Urinary bladder (tissue), 4 donors: Measurements from ENCODE around the gene XRCC2. TPM values are rescaled to one million over a fixed set of nuclear protein-coding genes. Genes with fewer than 3 reads are reported as not detected.
"Not testable (repeated sequence)": the region's sequence is repeated elsewhere in the genome, so short reads cannot be mapped to it uniquely, and the experiment has no call there.

Experiments
- DNase-seq: peaks from one replicate; pipeline ENCODE4 v3.0.0-alpha.2; 2015; ENCODE audit errors: extremely low spot score
- H3K27ac ChIP-seq: one replicate; pipeline ENCODE4 v1.5.1; 2013; ENCODE audit warnings: low read depth, mild to moderate bottlenecking, moderate library complexity
- H3K36me3 ChIP-seq: one replicate; pipeline ENCODE4 v1.6.1; 2013; ENCODE audit warnings: mild to moderate bottlenecking, moderate library complexity; ENCODE audit not compliant: insufficient read depth
- H3K4me1 ChIP-seq: one replicate; pipeline ENCODE4 v1.6.1; 2013; ENCODE audit warnings: mild to moderate bottlenecking, moderate library complexity; ENCODE audit not compliant: insufficient read depth
- H3K4me3 ChIP-seq: one replicate; pipeline ENCODE4 v1.5.1; 2013; ENCODE audit warnings: low read depth, low read length
- WGBS: extraction: QIAGEN DNeasy Blood & Tissue Kit; methylation state at CpG from one replicate; pipeline ENCODE4 v1.1.7; 2013; 5-methylcytosine and 5-hydroxymethylcytosine counted together
- polyA plus RNA-seq: library from polyadenylated mRNA; stranded (reverse); fragments of 200-250 nt; gene quantifications from one replicate; pipeline ENCODE4 v1.2.3, GENCODE V29; 2013
- total RNA-seq: library from RNA; depleted of rRNA; stranded (reverse); fragments of >200 nt; gene quantifications from one replicate; pipeline ENCODE4 v1.2.3, GENCODE V29; 2014
- donor health status: healthy with polysubstance abuse.
- donor health status: healthy.

XRCC2 gene
- total and polyA plus RNA-seq, 2 donors, result 0.33 to 6.0 TPM

- Histone ChIP-seq H3K36me3 (no peaks in the 10 kb centered on the region), H3K4me1 (no peaks in the 10 kb centered on the region), H3K27ac (no peak overlapping the region), H3K4me3 (no peak overlapping the region)
- WGBS, result over 99% methylated on average over 3 of the region's 3 CpGs
- no peak for DNase-seq
Measured at GRCh38 chr7:152647009-152647408, 28.9 kb downstream of the XRCC2 start.

GRCh38 chr7:152646579-152646978 is 29.4 kb downstream of the XRCC2 start:
- 98% methylated on average over 11 of the region's 11 CpGs for WGBS
- not testable (repeated sequence) for H3K4me1 ChIP-seq, H3K27ac ChIP-seq, H3K4me3 ChIP-seq, H3K36me3 ChIP-seq, DNase-seq

- 95% methylated on average over 9 of the region's 9 CpGs for WGBS
- DNase-seq, result no peak
- Histone ChIP-seq H3K4me1 (no peaks in the 10 kb centered on the region), H3K4me3 (no peak overlapping the region), H3K36me3 (no peaks in the 10 kb centered on the region), H3K27ac (no peak overlapping the region)
Measured at GRCh38 chr7:152643979-152644559, 31.9 kb downstream of the XRCC2 start.

GRCh38 chr7:152641384-152641783 is 34.6 kb downstream of the XRCC2 start:
- WGBS, result 93% methylated on average over 6 of the region's 6 CpGs
- Histone ChIP-seq H3K36me3 (no peaks in the 10 kb centered on the region), H3K4me1 (no peaks in the 10 kb centered on the region), H3K27ac (no peak overlapping the region), H3K4me3 (no peak overlapping the region)
- no peak for DNase-seq

- 78% methylated on average over 6 of the region's 6 CpGs for WGBS
- Histone ChIP-seq H3K4me3 (no peak overlapping the region), H3K4me1 (no peaks in the 10 kb centered on the region), H3K27ac (no peak overlapping the region), H3K36me3 (no peaks in the 10 kb centered on the region)
- no peak for DNase-seq
Measured at GRCh38 chr7:152640829-152641228, 35.1 kb downstream of the XRCC2 start.

GRCh38 chr7:152637920-152638580 is 37.9 kb downstream of the XRCC2 start:
- no peak overlapping the region for H3K27ac ChIP-seq
- H3K4me1 ChIP-seq, result no peaks in the 10 kb centered on the region
- no peak overlapping the region for H3K4me3 ChIP-seq
- H3K36me3 ChIP-seq, result no peaks in the 10 kb centered on the region
- WGBS, result 86% methylated on average over 7 of the region's 7 CpGs
- DNase-seq, result no peak

GRCh38 chr7:152637161-152637560 is 38.8 kb downstream of the XRCC2 start:
- 75% methylated on average over 1 of the region's 1 CpG for WGBS
- Histone ChIP-seq H3K27ac (no peak overlapping the region), H3K4me1 (no peaks in the 10 kb centered on the region), H3K4me3 (no peak overlapping the region), H3K36me3 (no peaks in the 10 kb centered on the region)
- DNase-seq, result no peak

GRCh38 chr7:152636441-152636840 is 39.5 kb downstream of the XRCC2 start:
- Histone ChIP-seq H3K27ac (no peak overlapping the region), H3K4me1 (no peaks in the 10 kb centered on the region), H3K36me3 (no peaks in the 10 kb centered on the region), H3K4me3 (no peak overlapping the region)
- DNase-seq, result no peak
- 51% methylated on average over 6 of the region's 6 CpGs for WGBS

GRCh38 chr7:152633504-152633903 is 42.4 kb downstream of the XRCC2 start:
- H3K4me1 ChIP-seq, result no peaks in the 10 kb centered on the region
- no peak overlapping the region for H3K4me3 ChIP-seq
- H3K36me3 ChIP-seq, result no peaks in the 10 kb centered on the region
- H3K27ac ChIP-seq, result no peak overlapping the region
- WGBS, result 69% methylated on average over 8 of the region's 8 CpGs
- no peak for DNase-seq

GRCh38 chr7:152633072-152633471 is 42.9 kb downstream of the XRCC2 start:
- H3K27ac ChIP-seq, result no peak overlapping the region
- H3K4me1 ChIP-seq, result no peaks in the 10 kb centered on the region
- H3K4me3 ChIP-seq, result no peak overlapping the region
- no peak for DNase-seq
- no peaks in the 10 kb centered on the region for H3K36me3 ChIP-seq
- 82% methylated on average over 8 of the region's 8 CpGs for WGBS

- H3K27ac ChIP-seq, H3K4me3 ChIP-seq, H3K4me1 ChIP-seq, H3K36me3 ChIP-seq, DNase-seq: not testable (repeated sequence)
Measured at GRCh38 chr7:152628772-152629171, 47.2 kb downstream of the XRCC2 start.

GRCh38 chr7:152624228-152624627 is 51.7 kb downstream of the XRCC2 start:
- 48% methylated on average over 5 of the region's 5 CpGs for WGBS
- Histone ChIP-seq H3K36me3 (no peaks in the 10 kb centered on the region), H3K27ac (no peak overlapping the region), H3K4me3 (no peak overlapping the region), H3K4me1 (no peaks in the 10 kb centered on the region)
- no peak for DNase-seq

- DNase-seq, result no peak
- 86% methylated on average over 1 of the region's 1 CpG for WGBS
- H3K36me3 ChIP-seq, result no peaks in the 10 kb centered on the region
Measured at GRCh38 chr7:152621426-152621825, 54.5 kb downstream of the XRCC2 start.

GRCh38 chr7:152619027-152619739 is 56.8 kb downstream of the XRCC2 start:
- WGBS, result 92% methylated on average over 11 of the region's 11 CpGs
- no peak overlapping the region for H3K27ac ChIP-seq
- DNase-seq, result no peak
- H3K36me3 ChIP-seq, result no peaks in the 10 kb centered on the region
- H3K4me3 ChIP-seq, result no peak overlapping the region
- H3K4me1 ChIP-seq, result no peaks in the 10 kb centered on the region

More at GRCh38 chr7:152621426-152621825, 54.5 kb downstream of the XRCC2 start:
- Histone ChIP-seq H3K27ac (no peak overlapping the region), H3K4me1 (no peaks in the 10 kb centered on the region), H3K4me3 (no peak overlapping the region)
